Stimulated activated CD8-positive, alpha-beta memory T cell treated with anti-CD3 and anti-CD28 coated beads, Interleukin-15, amount 100 ng/mL, for 4 hours (primary cell): ENCODE data around the gene KIAA0753.

Experiments used
- DNase-seq, 2 donors: peaks; one replicate each; pipeline ENCODE4 v3.0.0-alpha.2; 2020; ENCODE audit warnings: low read depth in 2 of 2

Gene KIAA0753

DNA sequence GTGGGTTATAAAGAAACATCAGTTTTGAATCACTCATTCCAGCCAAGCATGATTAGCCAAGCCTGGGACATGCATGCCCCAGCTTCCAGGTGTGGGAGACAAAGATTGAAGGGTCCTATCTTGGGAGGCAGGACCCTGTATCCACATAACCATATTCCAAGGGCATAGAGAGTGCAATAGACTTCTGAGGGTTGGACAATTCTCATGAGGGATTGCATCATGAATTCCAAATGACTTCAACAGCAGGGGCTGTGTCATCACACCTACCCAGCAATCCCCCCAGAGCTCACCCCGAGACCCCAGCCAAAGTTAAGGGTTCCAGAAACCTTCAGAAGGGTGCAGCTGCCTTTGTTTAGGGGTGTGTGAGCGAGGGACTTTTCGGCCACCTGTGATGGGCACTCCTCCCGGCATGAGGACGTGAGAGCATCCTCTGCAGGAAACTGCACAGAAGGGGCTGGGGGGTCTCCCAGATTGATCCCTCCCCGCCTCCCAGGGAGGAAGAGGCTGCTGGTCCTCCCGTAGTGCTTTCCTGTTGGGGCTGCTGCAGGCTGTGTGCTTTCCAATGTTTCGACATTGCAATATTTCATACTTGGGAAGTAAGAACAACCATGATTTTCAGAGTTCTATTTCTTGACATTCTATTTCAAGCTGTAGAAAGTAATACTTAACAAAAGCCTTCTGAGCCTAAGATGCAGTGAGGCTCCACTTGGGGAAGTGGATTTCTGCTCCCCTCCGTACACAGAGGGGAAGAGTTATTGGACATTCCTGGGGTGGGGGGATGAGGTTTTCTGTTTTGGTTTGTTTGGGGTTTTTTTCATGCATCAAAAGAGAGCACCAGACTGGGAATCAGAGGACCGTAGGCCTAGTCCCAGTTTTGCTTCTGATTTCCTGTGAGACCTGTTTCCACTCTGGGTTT, 70.9 kb downstream of the KIAA0753 start:
- DNase-seq: no peak

DNA sequence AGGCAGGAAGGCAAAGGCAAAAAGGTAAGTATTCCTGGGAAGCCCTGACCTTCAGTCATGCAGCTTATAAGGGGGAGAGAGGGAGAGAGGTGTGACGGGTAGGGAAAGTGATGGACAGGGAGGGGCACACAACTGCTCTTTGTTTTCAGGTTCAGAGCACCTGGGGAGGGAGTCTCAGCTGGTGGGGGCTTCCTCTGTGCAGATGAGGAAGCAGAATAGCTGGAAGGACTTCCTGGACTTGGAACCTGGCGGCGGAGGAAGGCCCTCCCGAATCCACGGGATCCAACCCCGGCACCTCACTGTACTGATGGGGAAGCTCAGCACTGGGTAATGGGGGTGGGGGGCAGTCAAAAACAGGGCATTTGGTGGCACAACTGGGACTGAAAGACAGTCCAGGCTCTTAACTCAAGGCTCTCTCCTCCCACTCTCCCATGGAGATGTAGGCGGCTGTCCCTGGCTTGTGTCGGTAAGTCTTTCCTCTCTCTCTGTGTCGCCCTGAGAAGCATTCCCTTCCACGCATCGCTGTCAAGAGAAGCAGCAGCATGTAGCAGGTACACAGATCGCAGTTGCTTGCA, 72.2 kb downstream of the KIAA0753 start:
- no peak for DNase-seq

DNA sequence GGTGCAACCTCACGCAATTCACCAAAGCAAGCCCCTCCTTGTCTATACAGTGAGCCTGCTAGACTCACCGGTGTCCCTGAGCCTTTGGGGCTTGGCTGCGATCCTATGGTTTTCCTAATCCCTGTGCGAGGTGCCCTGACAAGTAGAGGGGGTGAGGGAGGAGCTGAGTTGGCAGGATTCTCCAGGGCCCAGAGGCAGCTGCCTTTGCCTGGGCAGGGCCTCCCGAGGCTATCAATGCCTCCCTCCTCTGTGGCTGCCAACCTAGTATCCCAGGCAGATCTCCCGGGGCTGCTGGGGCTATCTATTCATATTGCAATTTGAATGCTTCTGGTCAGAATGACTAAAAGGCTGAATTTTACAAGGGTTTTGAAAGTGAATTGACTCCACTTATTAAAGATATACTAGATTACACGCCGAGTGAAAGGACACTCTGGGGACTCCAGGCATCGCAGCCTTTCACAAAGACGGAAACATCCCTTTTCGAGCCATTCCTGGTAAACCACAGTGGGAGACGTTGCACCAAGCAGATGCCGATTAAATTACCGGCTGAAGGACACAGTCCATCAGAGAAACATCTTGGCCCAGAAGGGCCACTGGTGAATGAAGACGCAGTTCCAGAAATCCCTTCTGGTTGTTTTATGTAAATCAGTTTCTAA, 72.9 kb downstream of the KIAA0753 start:
- DNase-seq: no peak

DNA sequence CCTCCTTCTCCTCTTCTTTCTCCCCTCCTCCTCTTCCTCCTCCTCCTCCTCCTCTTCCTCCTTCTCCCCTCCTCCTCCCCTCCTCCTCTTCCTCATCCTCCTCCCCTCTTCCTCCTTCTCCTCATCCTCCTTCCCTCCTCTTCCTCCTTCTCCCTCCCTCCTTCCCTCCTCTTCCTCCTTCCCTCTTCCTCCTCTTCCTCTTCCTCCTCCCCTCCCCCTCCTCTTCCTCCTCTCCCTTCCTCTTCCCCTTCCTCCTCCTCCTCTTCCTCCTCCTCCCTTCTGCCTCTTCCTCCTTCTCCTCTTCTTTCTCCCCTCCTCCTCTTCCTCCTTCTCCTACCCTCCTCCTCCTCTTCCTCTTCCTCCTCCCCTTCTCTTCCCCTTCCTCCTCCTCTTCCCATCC, 79.1 kb downstream of the KIAA0753 start:
- DNase-seq: no peak

DNA sequence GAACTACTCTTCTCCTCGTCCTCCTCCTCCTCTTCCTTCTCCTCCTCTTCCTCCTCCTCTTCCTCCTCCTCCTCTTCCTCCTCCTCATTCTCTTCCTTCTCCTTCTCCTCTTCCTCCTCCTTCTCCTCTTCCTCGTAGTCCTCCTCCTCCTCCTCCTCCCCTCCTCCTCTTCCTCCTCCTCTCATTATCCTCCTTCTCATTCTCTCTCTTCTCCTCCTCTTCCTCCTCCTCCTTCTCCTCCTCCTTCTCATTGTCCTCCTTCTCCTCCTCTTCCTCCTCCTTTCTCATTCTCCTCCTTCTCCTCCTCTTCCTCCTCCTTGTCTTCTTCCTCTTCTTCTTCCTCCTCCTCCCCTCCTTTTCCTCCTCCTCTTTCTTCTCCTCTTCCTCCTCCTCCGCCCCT, 80.0 kb downstream of the KIAA0753 start:
- DNase-seq: no peak

- DNase-seq: no peak
Observed at GRCh38 chr17:6559753-6560215, 80.7 kb downstream of the KIAA0753 start.

- DNase-seq: no peak
Observed at GRCh38 chr17:6558932-6559752, 81.4 kb downstream of the KIAA0753 start.

DNA sequence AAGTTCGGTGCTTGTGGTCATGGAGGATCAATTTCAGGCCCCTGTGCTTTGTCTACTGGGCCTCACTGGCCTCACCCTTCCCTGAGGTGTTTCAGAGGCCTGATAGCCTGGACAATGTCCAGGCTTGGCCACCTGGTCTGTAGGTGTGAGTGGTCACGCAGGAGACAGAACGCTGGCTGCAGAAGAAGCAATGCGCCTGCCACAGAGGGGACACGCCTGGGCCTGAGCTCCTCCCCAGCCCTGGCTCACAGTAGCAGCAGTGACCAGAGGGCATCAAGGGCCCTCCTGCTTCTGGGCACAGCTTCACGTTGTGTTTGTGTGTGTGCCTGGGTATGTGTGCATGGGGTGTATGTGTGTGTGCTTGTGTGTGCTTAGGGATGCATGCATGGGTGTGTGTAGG, 82.2 kb downstream of the KIAA0753 start:
- DNase-seq: no peak

DNA sequence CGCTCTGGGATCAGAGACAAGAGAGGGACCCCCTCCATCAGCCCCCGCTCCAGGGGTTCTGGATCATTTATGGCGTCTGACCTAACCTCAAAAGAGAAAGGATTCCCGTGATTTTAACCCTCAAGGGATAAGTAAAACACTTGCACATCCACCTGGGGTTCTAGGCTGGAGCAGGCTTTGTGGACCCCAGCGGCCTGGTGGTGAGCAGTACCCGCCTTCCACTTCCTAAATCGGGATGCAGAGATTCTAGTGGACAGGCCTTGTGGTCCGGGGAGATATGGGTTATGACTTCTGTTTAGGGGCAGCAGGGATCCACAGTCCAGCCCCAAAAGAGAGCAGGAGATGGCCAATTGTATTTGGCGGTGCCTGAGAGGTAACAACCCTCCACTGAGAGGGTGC, 83.5 kb downstream of the KIAA0753 start:
- DNase-seq: no peak

- DNase-seq: no peak
Observed at GRCh38 chr17:6556121-6557039, 84.1 kb downstream of the KIAA0753 start, which contains the start of gene PITPNM3. Gene PITPNM3, minus strand, starts transcription at chr17:6556555. Its CDS starts 149 bp downstream, at chr17:6556406.

- no peak for DNase-seq
Observed at GRCh38 chr17:6555331-6556120, 85.0 kb downstream of the KIAA0753 start.

DNA sequence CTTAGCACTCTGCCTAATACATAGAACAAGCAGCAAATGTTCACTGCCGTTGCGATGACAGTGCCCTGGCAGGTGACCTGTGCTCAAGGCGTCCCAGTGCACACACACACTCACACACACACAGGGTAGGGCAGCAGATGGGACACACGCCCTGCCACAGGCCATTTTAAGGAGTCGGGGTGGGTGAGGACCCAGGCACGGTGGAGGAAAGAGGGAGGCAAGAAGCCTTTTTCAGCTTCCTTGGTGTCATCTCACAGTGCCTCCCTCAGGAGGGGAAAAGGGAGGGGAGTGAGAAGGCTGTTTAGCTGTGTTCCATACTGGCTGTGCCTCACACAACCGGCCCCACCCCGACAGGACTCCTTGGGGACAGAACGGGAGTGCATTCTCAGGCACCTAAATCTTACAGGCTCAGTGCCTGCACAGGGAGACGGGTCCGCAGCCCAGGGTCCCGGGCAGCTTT, 85.6 kb downstream of the KIAA0753 start:
- no peak for DNase-seq

DNA sequence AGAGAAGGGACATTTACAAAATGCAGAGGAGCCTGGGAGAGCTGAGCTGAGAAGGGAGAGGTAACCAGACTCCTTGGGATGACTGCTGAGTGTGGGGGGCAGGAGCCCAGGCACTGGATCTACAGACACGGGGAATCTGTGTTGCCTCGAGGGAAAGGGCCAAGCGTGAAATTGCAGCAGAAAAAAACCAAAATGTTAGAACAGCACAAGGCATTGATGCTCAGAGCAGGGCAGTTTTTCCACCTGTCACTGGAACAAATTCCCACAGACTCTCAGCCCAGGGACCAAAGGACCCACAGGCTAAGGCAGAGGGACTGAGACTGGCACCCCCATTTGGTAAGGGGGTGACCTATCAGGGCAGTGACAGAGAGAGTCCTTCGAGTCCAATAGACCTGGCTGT, 86.2 kb downstream of the KIAA0753 start:
- no peak for DNase-seq

DNA sequence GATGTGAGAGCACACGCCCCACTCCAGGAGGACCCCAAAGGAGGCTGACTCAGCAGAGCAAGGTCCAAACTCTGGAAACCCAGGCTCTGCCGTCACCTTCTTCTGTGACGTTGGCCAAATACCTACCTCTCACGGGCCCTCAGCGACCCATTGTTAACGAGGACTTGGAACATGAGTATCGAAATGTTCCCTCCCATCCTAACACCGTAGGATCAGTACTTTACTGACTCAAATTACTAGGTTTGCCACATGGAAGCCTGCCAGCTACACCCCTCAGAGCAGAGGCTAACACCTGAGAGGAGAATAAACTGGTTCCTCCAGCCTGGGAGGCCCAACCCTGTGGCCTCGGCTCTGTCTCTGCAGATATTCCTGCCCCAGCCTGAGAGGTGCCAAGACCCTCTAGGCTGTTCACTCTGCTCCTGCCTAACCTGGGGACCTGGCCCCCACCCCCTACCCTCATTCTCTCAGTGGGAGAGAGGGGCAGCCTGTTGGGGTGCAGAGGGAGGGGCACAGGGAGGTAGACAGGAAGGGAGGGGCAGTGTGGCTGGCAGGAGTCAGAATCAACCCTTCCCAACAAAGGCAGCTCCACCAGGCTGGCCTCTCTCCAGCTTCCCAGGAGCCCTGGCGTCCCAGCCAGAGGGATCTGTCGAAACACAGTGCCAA, 88.5 kb downstream of the KIAA0753 start:
- DNase-seq: no peak

- no peak for DNase-seq
Observed at GRCh38 chr17:6551356-6551755, 89.2 kb downstream of the KIAA0753 start.

DNA sequence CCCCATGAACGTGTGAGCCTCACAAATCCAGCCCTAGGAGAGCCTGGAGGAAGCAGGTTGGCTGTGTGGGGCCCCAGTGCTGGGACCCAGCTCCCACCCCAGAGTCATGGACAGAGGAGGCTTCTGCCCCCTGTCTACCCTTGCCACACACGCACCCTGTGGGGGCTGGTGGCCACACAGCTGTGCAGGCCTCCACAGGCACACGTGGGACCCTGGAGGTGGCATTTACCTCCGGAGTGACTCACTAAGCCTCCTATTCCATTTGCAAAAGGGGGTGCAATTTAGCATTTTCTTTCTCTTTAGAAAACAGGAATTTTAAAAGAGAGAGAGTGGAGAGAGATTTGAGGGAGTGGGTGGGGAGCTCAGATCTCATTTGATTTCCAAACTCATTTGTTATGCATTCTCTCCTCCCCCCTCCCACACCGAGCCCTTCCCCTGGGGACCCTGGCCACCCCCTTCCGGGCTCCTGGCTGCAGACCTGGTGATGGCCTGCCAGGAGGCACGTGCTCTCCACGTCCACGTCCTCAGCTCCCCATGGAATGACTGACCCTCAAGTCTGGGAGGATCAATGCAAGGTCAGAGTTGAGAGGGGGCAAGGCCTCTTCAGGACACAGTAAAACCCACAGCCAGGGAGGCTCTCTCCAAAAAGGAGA, 91.0 kb downstream of the KIAA0753 start:
- DNase-seq: no peak

DNA sequence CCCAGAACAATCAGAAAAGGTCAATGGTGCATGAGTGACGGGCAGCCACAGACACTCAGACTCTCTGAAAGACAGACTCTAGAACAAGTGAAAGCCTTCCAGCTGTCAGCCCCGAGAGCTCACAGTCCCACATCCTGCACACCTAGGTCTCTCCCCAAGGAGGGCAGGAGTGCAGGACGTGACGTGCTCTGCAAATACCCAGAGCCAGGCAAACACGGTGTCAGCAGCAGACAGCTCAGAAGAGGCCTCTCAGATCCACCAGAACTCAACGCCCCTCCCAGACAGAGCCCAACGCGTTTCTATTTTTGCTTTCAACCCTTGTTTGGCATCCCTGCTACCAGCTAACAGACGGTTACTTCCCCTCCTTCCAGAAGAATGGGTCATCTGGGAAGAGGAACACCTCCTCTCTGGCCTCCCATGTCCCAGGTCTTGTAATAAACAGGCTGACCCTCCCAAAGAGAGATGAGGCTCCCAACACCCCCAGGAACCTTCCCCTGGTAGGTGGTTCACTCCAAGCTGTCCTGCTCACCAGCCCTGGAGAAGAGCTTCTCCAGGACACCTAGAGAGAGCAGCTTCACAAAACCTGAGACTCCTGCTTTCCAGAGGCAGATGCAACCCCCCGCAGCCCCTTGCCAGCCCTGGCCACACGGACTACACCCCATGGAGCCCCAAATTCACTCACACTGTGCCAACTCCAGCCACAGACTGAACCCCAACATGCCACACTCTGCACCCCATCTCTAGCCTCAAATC, 91.8 kb downstream of the KIAA0753 start:
- DNase-seq: no peak

- no peak for DNase-seq
Observed at GRCh38 chr17:6548034-6548433, 92.5 kb downstream of the KIAA0753 start.
